Peyer's patch (tissue), 4 donors: ENCODE results near the gene DAAM2.

Experiments
- POLR2A ChIP-seq, 2 donors: fragments of 450-650 bp; IDR thresholded peaks; one replicate each; pipeline ENCODE4 v1.5.1; 2017; ENCODE audit warnings: antibody characterized with exemption in 2 of 2, mild to moderate bottlenecking in 2 of 2, moderate library complexity in 2 of 2
- TF ChIP-seq, protein P1 (sequence below), 6 experiments: fragments of 450-650 bp in 4 of 6; fragments of 200-600 bp in 2 of 6; sonication (generic) in 1 of 6; IDR thresholded peaks; one replicate each; pipeline ENCODE4 v1.5.1; 2017 to 2019; ENCODE audit warnings: antibody characterized with exemption in 6 of 6, mild to moderate bottlenecking in 3 of 6, moderate library complexity in 1 of 6

DNA sequence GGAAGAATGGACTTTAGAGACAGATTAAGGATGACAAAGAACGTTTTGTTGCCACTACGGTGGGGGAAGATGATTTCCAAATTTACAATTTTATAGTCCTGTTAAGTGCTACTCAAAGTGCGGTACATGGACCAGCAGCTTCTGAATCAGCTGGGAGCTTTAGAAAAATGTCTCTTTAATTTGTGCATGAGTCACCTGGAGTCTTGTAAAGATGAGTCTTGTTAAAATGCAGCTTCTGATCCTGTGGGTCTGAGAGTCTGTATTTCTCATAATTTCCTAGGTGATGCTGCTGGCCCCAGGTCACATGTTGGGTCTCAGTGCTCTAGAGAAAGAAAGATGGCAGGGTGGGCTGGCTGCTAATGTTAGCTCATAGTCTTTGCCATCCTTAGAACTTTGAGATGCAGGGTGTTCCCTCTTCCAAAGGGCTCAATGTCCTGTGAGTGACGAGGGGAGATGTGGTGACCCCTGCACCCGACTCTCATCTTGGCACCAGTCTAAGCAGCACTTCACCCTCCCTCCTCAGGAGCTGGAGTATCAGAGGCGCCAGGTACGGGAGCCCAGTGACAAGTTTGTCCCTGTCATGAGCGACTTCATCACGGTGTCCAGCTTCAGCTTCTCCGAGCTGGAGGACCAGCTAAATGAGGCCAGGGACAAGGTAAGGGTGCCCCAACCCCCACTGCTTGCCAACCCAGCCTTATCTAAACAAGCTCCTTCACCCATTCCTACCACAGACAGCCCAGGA is 107.5 kb downstream of the DAAM2 start:
- TF ChIP-seq, protein P1, sequence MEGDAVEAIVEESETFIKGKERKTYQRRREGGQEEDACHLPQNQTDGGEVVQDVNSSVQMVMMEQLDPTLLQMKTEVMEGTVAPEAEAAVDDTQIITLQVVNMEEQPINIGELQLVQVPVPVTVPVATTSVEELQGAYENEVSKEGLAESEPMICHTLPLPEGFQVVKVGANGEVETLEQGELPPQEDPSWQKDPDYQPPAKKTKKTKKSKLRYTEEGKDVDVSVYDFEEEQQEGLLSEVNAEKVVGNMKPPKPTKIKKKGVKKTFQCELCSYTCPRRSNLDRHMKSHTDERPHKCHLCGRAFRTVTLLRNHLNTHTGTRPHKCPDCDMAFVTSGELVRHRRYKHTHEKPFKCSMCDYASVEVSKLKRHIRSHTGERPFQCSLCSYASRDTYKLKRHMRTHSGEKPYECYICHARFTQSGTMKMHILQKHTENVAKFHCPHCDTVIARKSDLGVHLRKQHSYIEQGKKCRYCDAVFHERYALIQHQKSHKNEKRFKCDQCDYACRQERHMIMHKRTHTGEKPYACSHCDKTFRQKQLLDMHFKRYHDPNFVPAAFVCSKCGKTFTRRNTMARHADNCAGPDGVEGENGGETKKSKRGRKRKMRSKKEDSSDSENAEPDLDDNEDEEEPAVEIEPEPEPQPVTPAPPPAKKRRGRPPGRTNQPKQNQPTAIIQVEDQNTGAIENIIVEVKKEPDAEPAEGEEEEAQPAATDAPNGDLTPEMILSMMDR (IDR thresholded peaks at IDR 0.05) = no peak
- no peak for TF ChIP-seq POLR2A (IDR thresholded peaks at IDR 0.05)
